Right atrium auricular region (tissue), 2 donors: Measurements from ENCODE around the gene HBQ1. TPM values are rescaled to one million over a fixed set of nuclear protein-coding genes. Genes with fewer than 3 reads are reported as not detected.

Experiments used
- DNase-seq: peaks from one replicate; pipeline ENCODE4 v3.0.0-alpha.2; 2019; ENCODE audit warnings: low spot score
- H3K27ac ChIP-seq, 2 donors: fragments of 200-600 bp; sonication (generic); 1 replicate in 1 of 2; 2 replicates in 1 of 2; pipeline ENCODE4 v1.5.1; 2016 to 2019
- H3K27me3 ChIP-seq, 2 donors: fragments of 200-600 bp; sonication (generic); one replicate each; pipeline versions ENCODE4 v1.5.1 to v1.6.0; 2017 to 2019
- H3K36me3 ChIP-seq: fragments of 200-600 bp; sonication (generic); one replicate; pipeline ENCODE4 v1.5.1; 2016
- H3K4me1 ChIP-seq, 2 donors: fragments of 200-600 bp; sonication (generic); one replicate each; pipeline versions ENCODE4 v1.5.1 to v1.6.0; 2017 to 2019
- H3K4me3 ChIP-seq, 2 donors: fragments of 200-600 bp; sonication (generic); 1 replicate in 1 of 2; 2 replicates in 1 of 2; pipeline ENCODE4 v1.5.1; 2017 to 2019; ENCODE audit warnings: mild to moderate bottlenecking in 1 of 2, moderate library complexity in 1 of 2
- H3K9me3 ChIP-seq, 2 donors: fragments of 200-600 bp; sonication (generic); one replicate each; pipeline ENCODE4 v1.5.1; 2019
- total RNA-seq, 2 donors: library from RNA; depleted of rRNA; stranded (reverse); fragments of >200 nt; gene quantifications; one replicate each; pipeline ENCODE4 v1.1.0, GENCODE V29; 2016
- TF ChIP-seq, protein P1 (sequence below), 2 donors: fragments of 200-600 bp; sonication (generic); IDR thresholded peaks; one replicate each; pipeline ENCODE4 v1.5.1; 2019; ENCODE audit warnings: antibody characterized with exemption in 2 of 2

Gene HBQ1
- 1 to 10 TPM; 2.1 to 2.8 TPM for total RNA-seq

DNA sequence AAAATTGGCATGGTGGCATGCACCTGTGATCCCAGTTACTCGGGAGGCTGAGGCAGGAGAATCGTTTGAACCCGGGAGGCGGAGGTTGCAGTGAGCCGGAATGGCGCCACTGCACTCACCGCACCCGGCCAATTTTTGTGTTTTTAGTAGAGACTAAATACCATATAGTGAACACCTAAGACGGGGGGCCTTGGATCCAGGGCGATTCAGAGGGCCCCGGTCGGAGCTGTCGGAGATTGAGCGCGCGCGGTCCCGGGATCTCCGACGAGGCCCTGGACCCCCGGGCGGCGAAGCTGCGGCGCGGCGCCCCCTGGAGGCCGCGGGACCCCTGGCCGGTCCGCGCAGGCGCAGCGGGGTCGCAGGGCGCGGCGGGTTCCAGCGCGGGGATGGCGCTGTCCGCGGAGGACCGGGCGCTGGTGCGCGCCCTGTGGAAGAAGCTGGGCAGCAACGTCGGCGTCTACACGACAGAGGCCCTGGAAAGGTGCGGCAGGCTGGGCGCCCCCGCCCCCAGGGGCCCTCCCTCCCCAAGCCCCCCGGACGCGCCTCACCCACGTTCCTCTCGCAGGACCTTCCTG, at the start of gene HBQ1:
Gene HBQ1 (plus strand): TSS at position 359 of the 575 bp plus-strand sequence. CDS start 28 bp downstream, at position 387.
- DNase-seq = no peak
- no peak within 1 kb of the TSS for H3K27ac ChIP-seq
- peaks cover 0 to 28% of the 10 kb centered on the region in 2 donors for H3K4me1 ChIP-seq
- peak within 1 kb of the TSS; percentile 0 to 43 for H3K4me3 ChIP-seq
- H3K9me3 ChIP-seq = no peaks in the 10 kb centered on the region
- TF ChIP-seq, protein P1, sequence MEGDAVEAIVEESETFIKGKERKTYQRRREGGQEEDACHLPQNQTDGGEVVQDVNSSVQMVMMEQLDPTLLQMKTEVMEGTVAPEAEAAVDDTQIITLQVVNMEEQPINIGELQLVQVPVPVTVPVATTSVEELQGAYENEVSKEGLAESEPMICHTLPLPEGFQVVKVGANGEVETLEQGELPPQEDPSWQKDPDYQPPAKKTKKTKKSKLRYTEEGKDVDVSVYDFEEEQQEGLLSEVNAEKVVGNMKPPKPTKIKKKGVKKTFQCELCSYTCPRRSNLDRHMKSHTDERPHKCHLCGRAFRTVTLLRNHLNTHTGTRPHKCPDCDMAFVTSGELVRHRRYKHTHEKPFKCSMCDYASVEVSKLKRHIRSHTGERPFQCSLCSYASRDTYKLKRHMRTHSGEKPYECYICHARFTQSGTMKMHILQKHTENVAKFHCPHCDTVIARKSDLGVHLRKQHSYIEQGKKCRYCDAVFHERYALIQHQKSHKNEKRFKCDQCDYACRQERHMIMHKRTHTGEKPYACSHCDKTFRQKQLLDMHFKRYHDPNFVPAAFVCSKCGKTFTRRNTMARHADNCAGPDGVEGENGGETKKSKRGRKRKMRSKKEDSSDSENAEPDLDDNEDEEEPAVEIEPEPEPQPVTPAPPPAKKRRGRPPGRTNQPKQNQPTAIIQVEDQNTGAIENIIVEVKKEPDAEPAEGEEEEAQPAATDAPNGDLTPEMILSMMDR (IDR thresholded peaks at IDR 0.05) = peak; percentile 37 to 39
- H3K27me3 ChIP-seq = peaks cover 0 to 18% of the 10 kb centered on the region in 2 donors
- H3K36me3 ChIP-seq = no peaks in the 10 kb centered on the region

DNA sequence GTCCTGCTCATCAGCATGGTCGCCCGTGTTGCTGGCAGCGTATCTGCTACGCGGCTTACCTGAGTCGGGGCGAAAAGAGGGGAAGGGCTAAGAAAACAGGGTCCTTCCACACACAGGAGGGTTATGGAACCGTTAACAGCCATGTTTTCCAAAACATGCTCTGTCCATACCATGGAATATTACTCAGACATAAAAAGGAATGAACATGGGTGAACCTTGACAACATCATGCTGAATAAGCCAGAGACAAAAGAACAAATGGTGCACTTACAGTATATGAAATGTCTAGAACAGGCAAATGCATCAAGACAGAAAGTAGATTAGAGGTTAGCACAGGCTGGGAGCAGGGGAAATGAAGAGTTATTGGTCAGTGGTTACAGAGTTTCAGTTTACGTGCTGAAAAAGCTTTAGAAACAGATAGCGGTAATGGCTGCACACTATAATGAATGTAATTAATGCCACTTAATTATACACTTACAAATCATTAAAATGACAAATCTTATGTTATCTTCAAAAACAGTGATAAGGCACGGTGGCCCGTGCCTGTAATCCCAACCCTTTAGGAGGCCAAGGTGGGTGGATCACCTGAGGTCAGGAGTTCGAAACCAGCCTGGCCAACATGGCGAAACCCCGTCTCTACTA, 49.6 kb upstream of the HBQ1 start:
- TF ChIP-seq, protein P1 (IDR thresholded peaks at IDR 0.05) = no peak
- no peak for DNase-seq
- no peaks in the 10 kb centered on the region for H3K36me3 ChIP-seq
- no peaks in the 10 kb centered on the region for H3K4me1 ChIP-seq
- H3K27me3 ChIP-seq = no peaks in the 10 kb centered on the region
- H3K27ac ChIP-seq = no peak overlapping the region
- no peaks in the 10 kb centered on the region for H3K9me3 ChIP-seq
- H3K4me3 ChIP-seq = no peak overlapping the region

DNA sequence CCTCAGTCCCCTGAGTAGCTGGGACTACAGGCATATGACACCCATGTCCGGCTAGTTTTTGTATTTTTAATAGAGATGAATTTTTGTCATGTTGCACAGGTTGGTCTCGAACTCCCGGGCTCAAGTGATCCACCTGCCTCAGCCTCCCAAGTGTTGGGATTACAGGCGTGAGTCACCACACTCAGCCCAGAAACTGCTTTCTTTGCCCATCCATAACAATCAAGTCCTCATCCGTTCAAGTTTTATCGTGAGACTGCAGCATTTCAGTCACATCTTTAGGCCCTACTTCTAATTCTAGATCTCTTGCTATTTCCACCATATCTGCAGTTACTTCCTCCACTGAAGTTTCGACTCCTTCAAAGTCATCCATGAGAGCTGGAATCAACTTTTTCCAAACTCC, 48.1 kb upstream of the HBQ1 start:
- no peak overlapping the region for H3K4me3 ChIP-seq
- H3K27me3 ChIP-seq = no peaks in the 10 kb centered on the region
- H3K27ac ChIP-seq = no peak overlapping the region
- H3K9me3 ChIP-seq = no peaks in the 10 kb centered on the region
- no peaks in the 10 kb centered on the region for H3K36me3 ChIP-seq
- DNase-seq = no peak
- TF ChIP-seq, protein P1 (IDR thresholded peaks at IDR 0.05) = no peak
- peaks cover 0 to 1% of the 10 kb centered on the region in 2 donors for H3K4me1 ChIP-seq

DNA sequence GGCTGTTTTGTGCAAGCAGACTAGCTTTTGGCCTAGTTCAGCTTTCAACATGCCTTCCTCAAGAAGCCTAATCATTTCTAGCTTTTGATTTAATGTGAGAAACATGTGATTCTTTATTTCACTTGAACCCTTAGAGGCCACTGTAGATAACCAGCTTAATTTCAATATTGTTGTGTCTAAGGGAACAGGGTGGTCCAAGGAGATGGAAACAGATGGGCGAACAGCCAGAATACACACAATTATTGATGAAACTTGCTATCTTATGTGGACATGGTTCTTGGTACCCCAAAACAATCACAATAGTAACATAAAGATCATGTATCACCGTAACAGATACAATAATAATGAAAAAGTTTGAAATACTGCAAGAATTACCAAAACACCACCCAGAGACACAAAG, 46.5 kb upstream of the HBQ1 start:
- Histone ChIP-seq H3K4me3 (no peak overlapping the region), H3K9me3 (no peaks in the 10 kb centered on the region), H3K27ac (no peak overlapping the region), H3K27me3 (no peaks in the 10 kb centered on the region), H3K36me3 (no peaks in the 10 kb centered on the region), H3K4me1 (peaks cover 0 to 10% of the 10 kb centered on the region in 2 donors)
- no peak for DNase-seq
- TF ChIP-seq, protein P1 (IDR thresholded peaks at IDR 0.05) = no peak

DNA sequence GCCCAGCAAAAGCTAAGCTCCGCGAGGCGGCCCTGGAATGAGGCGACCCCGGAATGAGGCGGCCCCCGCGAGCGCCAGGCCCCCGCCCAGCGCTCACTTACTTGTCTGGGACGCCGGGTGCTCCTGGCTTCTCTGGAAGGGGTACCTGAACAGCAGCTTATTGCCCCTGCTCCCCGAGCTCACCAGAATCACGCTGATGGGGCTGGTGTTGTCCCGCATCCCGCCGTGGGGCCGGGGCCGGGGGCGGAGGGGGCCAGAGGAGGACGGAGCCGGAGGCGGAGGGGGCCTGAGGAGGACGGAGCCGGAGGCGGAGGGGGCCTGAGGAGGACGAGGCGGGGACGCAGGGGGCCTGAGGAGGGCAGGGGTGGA, 42.2 kb upstream of the HBQ1 start:
- H3K4me1 ChIP-seq = peaks cover 0 to 10% of the 10 kb centered on the region in 2 donors
- TF ChIP-seq, protein P1 (IDR thresholded peaks at IDR 0.05) = no peak
- H3K27me3 ChIP-seq = no peaks in the 10 kb centered on the region
- DNase-seq = no peak
- no peaks in the 10 kb centered on the region for H3K9me3 ChIP-seq
- H3K4me3 ChIP-seq = peak overlapping the region; percentile 76 to 80
- H3K27ac ChIP-seq = peak overlapping the region; percentile 74 to 87
- no peaks in the 10 kb centered on the region for H3K36me3 ChIP-seq
